ENCODE data around the gene NEK6.

GRCh38 chr9:124209774-124210173, 48.0 kb upstream of the NEK6 start:
- TF ChIP-seq POLR2A (IDR thresholded peaks at IDR 0.05) (no peak), CTCF (IDR thresholded peaks at IDR 0.05) (no peak)

All from body of pancreas (tissue), 4 donors.